ENCODE data around the gene EHD2. TPM values are rescaled to one million over a fixed set of nuclear protein-coding genes. Genes with fewer than 3 reads are reported as not detected.
"Not testable (repeated sequence)": the region's sequence is repeated elsewhere in the genome, so short reads cannot be mapped to it uniquely, and the experiment has no call there.

Gene EHD2
- 1 to 10 TPM in 1 of 2 donors, under 1 TPM in 1; 0.35 to 8.2 TPM for total RNA-seq

GRCh38 chr19:47713046-47714021, at the start of gene EHD2:
Gene EHD2, plus strand, starts transcription at chr19:47713422. Its CDS starts 3,191 bp downstream, at chr19:47716613.
- Mint-ChIP-seq H3K9me3 (no peaks in the 10 kb centered on the region), H3K36me3 (ENCODE audit: low read depth) (no peaks in the 10 kb centered on the region)

GRCh38 chr19:47663435-47663910, 49.7 kb upstream of the EHD2 start:
- Mint-ChIP-seq H3K36me3 (ENCODE audit: low read depth) (peaks cover 11% of the 10 kb centered on the region), H3K9me3 (no peaks in the 10 kb centered on the region), H3K4me3 (no peak overlapping the region), H3K4me1 (peaks cover 5% of the 10 kb centered on the region), H3K27me3 (no peaks in the 10 kb centered on the region), H3K27ac (peak overlapping the region; percentile 49)
- no peak for ATAC-seq (replicated peaks)

More at GRCh38 chr19:47713046-47714021, at the start of gene EHD2:
- peak within 1 kb of the TSS; percentile 36 for H3K27ac Mint-ChIP-seq
- H3K27me3 Mint-ChIP-seq = peaks cover 24% of the 10 kb centered on the region
- H3K4me3 Mint-ChIP-seq = peak within 1 kb of the TSS; percentile 62
- peak; percentile 85 for ATAC-seq (replicated peaks)
- peaks cover 4% of the 10 kb centered on the region for H3K4me1 Mint-ChIP-seq

GRCh38 chr19:47663911-47664771, 49.1 kb upstream of the EHD2 start:
- Mint-ChIP-seq H3K9me3 (no peaks in the 10 kb centered on the region), H3K27ac (peak overlapping the region; percentile 49), H3K27me3 (no peaks in the 10 kb centered on the region), H3K4me3 (no peak overlapping the region), H3K4me1 (peaks cover 5% of the 10 kb centered on the region), H3K36me3 (ENCODE audit: low read depth) (peaks cover 11% of the 10 kb centered on the region)
- ATAC-seq (replicated peaks) = no peak

GRCh38 chr19:47668556-47668955, 44.7 kb upstream of the EHD2 start:
- H3K27me3 Mint-ChIP-seq; H3K27ac Mint-ChIP-seq; H3K4me3 Mint-ChIP-seq; H3K9me3 Mint-ChIP-seq; ATAC-seq (replicated peaks): not testable (repeated sequence)
- H3K36me3 Mint-ChIP-seq (ENCODE audit: low read depth) = peaks cover 16% of the 10 kb centered on the region
- peaks cover 11% of the 10 kb centered on the region for H3K4me1 Mint-ChIP-seq

- H3K27ac Mint-ChIP-seq = peak overlapping the region; percentile 54
Measured at GRCh38 chr19:47670736-47671135, 42.5 kb upstream of the EHD2 start.

GRCh38 chr19:47671499-47671898, 41.7 kb upstream of the EHD2 start:
- H3K27ac Mint-ChIP-seq = peak overlapping the region; percentile 54
- ATAC-seq (replicated peaks) = no peak
- H3K4me1 Mint-ChIP-seq = peaks cover 13% of the 10 kb centered on the region
- H3K9me3 Mint-ChIP-seq = no peaks in the 10 kb centered on the region
- H3K4me3 Mint-ChIP-seq = no peak overlapping the region
- no peaks in the 10 kb centered on the region for H3K27me3 Mint-ChIP-seq
- H3K36me3 Mint-ChIP-seq (ENCODE audit: low read depth) = peaks cover 31% of the 10 kb centered on the region

More at GRCh38 chr19:47670736-47671135, 42.5 kb upstream of the EHD2 start:
- ATAC-seq (replicated peaks) = no peak
- peaks cover 13% of the 10 kb centered on the region for H3K4me1 Mint-ChIP-seq
- H3K4me3 Mint-ChIP-seq = no peak overlapping the region
- no peaks in the 10 kb centered on the region for H3K9me3 Mint-ChIP-seq
- H3K27me3 Mint-ChIP-seq = no peaks in the 10 kb centered on the region
- H3K36me3 Mint-ChIP-seq (ENCODE audit: low read depth) = peaks cover 29% of the 10 kb centered on the region

- Mint-ChIP-seq H3K27ac (peak overlapping the region; percentile 66), H3K4me1 (peaks cover 13% of the 10 kb centered on the region), H3K9me3 (no peaks in the 10 kb centered on the region), H3K4me3 (no peak overlapping the region), H3K27me3 (no peaks in the 10 kb centered on the region), H3K36me3 (ENCODE audit: low read depth) (peaks cover 43% of the 10 kb centered on the region)
- no peak for ATAC-seq (replicated peaks)
Measured at GRCh38 chr19:47673426-47673825, 39.8 kb upstream of the EHD2 start.

GRCh38 chr19:47674548-47674947, 38.7 kb upstream of the EHD2 start:
- ATAC-seq (replicated peaks) = no peak
- Mint-ChIP-seq H3K4me1 (peaks cover 13% of the 10 kb centered on the region), H3K4me3 (no peak overlapping the region), H3K36me3 (ENCODE audit: low read depth) (peaks cover 52% of the 10 kb centered on the region), H3K9me3 (no peaks in the 10 kb centered on the region), H3K27me3 (no peaks in the 10 kb centered on the region), H3K27ac (peak overlapping the region; percentile 78)

GRCh38 chr19:47675271-47675670, 38.0 kb upstream of the EHD2 start:
- ATAC-seq (replicated peaks) = no peak
- H3K36me3 Mint-ChIP-seq (ENCODE audit: low read depth) = peaks cover 47% of the 10 kb centered on the region
- peak overlapping the region; percentile 78 for H3K27ac Mint-ChIP-seq
- H3K4me3 Mint-ChIP-seq = no peak overlapping the region
- H3K4me1 Mint-ChIP-seq = peaks cover 13% of the 10 kb centered on the region
- no peaks in the 10 kb centered on the region for H3K27me3 Mint-ChIP-seq
- no peaks in the 10 kb centered on the region for H3K9me3 Mint-ChIP-seq

GRCh38 chr19:47675859-47676258, 37.4 kb upstream of the EHD2 start:
- peaks cover 41% of the 10 kb centered on the region for H3K36me3 Mint-ChIP-seq (ENCODE audit: low read depth)
- H3K4me3 Mint-ChIP-seq = no peak overlapping the region
- no peak overlapping the region for H3K27ac Mint-ChIP-seq
- H3K4me1 Mint-ChIP-seq = peaks cover 13% of the 10 kb centered on the region
- no peaks in the 10 kb centered on the region for H3K27me3 Mint-ChIP-seq
- no peak for ATAC-seq (replicated peaks)
- no peaks in the 10 kb centered on the region for H3K9me3 Mint-ChIP-seq

GRCh38 chr19:47676811-47677210, 36.4 kb upstream of the EHD2 start:
- H3K9me3 Mint-ChIP-seq = no peaks in the 10 kb centered on the region
- H3K4me1 Mint-ChIP-seq = peaks cover 7% of the 10 kb centered on the region
- no peak overlapping the region for H3K4me3 Mint-ChIP-seq
- no peaks in the 10 kb centered on the region for H3K27me3 Mint-ChIP-seq
- ATAC-seq (replicated peaks) = no peak
- no peak overlapping the region for H3K27ac Mint-ChIP-seq
- peaks cover 41% of the 10 kb centered on the region for H3K36me3 Mint-ChIP-seq (ENCODE audit: low read depth)

GRCh38 chr19:47679251-47679900, 33.8 kb upstream of the EHD2 start:
- H3K27me3 Mint-ChIP-seq = no peaks in the 10 kb centered on the region
- H3K27ac Mint-ChIP-seq = no peak overlapping the region

GRCh38 chr19:47679922-47680857, 33.0 kb upstream of the EHD2 start:
- Mint-ChIP-seq H3K27ac (no peak overlapping the region), H3K4me3 (no peak overlapping the region)

More at GRCh38 chr19:47679251-47679900, 33.8 kb upstream of the EHD2 start:
- H3K9me3 Mint-ChIP-seq = no peaks in the 10 kb centered on the region
- ATAC-seq (replicated peaks) = no peak
- no peak overlapping the region for H3K4me3 Mint-ChIP-seq
- peaks cover 45% of the 10 kb centered on the region for H3K36me3 Mint-ChIP-seq (ENCODE audit: low read depth)
- H3K4me1 Mint-ChIP-seq = peaks cover 7% of the 10 kb centered on the region

More at GRCh38 chr19:47679922-47680857, 33.0 kb upstream of the EHD2 start:
- no peaks in the 10 kb centered on the region for H3K27me3 Mint-ChIP-seq
- no peak for ATAC-seq (replicated peaks)
- peaks cover under 1% of the 10 kb centered on the region for H3K4me1 Mint-ChIP-seq
- peaks cover 37% of the 10 kb centered on the region for H3K36me3 Mint-ChIP-seq (ENCODE audit: low read depth)
- no peaks in the 10 kb centered on the region for H3K9me3 Mint-ChIP-seq

Data from activated T-helper 17 cell treated with anti-CD3 and anti-CD28 coated beads, Interleukin-2, amount 50 U/mL, for 72 hours (primary cell).